IPS DF 4.7 (cell line): ENCODE measurements around the gene SLC66A2.

Source experiments
- DNase-seq: peaks from one replicate; pipeline ENCODE4 v3.0.0-alpha.2; 2013; ENCODE audit warnings: low spot score; ENCODE audit errors: extremely low read depth

The SLC66A2 gene

DNA sequence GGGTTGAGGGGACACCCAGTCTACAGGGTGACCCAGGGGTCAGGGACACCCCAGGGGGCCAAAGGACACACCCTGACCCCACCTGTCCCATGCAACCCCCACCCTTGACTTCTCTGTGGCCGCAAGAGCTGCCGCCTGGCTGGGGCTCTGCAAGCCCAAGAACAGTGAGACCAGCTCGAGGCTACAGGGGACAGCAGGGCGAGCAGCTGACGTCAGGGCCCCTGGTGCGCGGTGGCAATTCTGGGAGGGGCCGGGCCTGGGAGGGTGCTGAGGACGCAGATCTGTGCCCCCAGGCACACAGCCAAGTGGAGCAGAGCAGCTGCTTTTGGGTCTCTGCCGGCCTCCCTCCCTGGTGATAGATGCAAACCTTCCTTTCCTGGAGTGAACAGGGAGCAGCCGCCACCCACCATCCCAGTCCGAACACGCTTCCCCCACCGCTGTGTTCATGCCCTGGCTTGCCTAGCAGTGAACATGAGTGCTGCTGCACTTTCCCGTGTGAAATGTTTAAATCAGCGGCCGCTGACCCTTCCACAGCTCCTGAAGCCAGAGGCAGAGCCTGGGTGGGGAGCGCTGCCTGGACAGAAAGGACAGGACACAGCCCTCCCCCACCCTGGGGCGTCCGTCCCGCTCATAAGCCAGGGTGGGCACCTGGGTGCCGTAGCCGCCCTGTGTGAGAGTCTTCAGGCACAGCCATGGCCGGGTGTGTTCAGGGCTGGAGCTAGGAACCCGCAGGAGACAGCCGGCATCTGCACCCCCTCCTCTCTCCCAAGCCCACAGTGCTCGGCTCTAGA lies 46.9 kb downstream of the SLC66A2 start:
- DNase-seq = no peak

DNA sequence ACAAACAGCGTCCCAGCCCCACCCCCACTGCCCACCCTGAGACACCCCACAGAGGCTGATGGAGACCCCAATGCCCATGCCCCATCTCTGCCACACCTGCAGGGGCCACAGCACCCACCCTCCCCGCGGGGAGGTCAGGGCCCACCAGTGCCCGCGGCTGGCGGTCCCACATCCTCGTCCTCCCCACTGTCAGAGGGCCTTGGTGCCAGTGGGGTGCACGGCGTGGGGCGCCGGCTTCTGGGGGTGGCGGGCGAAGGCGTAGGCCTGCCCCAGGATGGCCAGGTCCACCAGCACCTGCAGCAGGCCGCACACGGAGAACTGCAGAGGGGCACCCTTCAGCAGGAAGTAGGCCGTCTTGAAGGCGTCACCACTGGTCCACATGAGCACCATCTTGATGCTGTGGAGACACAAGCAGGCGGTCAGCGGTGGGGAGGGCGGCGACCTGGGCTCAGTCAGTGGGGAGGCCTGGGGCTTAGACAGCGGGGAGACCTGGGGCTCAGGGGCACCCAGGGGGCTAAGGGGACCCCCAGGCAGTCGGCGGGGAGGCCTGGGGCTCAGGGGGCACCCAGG lies 47.6 kb downstream of the SLC66A2 start:
- DNase-seq = no peak

DNA sequence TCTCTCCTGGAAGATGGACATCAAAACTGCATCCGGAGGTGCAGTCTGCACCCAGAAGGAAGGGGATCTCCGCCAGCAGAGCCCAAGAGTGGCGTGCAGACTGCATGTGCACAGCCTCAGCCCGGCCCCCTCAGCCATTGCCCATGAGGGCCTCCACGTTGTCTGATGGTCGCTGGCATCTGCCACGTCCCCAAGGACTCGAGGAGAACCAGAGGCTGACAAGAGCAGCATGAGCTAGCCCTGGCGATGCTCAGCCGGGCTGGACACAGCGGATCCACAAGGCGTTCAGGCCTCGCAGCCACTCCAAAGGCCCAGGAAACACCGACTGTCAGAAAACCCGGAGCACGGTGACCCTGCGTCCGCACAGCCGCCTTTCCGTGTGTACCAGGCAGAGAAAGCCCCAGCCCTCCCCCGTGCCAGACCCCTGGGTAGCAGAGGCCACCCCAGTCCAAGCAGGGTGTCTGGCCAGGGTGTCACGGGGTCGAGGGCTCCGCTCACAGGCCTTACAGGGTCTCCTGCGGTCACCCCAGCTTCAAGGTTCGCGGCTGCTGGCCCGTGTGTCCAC lies 48.3 kb downstream of the SLC66A2 start:
- DNase-seq = no peak

DNA sequence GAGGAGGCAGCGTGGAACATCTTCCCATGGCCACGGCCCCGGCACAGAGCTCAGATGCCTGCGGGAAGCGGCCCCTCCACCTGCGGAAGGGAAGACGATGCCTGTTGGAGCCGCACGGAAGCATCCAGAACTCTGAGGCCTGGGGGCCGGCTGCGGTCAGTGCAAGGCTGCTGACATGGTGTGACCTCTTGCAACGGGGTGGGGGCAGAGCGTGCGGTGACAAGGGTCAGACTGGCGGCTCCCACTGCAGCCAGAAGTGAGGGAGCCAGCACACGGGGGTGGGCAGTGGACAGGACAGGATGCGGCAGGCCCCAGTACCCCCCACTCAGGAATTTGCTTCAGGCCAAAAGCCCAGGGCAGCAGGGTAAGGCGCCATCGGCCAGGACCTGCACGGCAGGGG lies 48.8 kb downstream of the SLC66A2 start:
- no peak for DNase-seq

DNA sequence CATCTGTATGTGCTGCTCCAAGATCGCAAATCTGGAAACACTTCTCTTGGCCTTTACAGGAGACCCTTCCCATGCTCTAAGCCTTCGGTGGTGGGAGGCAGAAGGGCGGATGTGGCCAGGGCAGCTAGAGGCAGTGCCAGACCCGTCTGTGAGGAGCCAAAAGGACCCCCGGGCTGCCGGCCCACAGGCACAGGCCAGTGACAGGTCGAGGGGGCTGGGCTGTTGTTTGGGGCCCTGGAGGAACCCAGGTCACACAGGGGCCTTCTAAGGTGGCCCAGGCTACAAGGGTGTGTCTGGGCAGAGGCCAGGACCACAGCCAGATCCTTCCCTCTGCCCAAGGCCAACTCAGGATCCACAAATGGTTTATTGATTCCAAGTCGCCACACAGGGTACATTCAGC lies 49.4 kb downstream of the SLC66A2 start:
- DNase-seq = no peak

DNA sequence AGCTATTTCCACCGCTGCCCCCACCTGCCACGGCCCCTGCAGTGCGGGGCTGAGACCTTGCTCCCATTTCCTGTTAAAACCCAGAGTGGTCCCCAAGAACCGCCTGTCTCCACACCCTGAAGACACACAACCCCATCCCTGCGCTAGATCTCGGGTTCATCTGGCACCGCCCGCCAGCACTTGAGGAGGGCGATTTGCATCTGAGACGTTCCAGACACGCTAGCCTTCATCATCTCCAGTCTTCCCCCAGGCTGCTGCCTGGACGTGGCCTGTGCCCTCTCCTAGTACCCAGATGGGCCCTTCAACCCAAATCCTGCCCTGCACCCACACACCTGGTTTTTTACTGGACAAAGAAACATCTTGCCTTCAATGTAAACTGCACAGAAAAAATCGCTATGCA lies 49.8 kb downstream of the SLC66A2 start:
- no peak for DNase-seq

DNA sequence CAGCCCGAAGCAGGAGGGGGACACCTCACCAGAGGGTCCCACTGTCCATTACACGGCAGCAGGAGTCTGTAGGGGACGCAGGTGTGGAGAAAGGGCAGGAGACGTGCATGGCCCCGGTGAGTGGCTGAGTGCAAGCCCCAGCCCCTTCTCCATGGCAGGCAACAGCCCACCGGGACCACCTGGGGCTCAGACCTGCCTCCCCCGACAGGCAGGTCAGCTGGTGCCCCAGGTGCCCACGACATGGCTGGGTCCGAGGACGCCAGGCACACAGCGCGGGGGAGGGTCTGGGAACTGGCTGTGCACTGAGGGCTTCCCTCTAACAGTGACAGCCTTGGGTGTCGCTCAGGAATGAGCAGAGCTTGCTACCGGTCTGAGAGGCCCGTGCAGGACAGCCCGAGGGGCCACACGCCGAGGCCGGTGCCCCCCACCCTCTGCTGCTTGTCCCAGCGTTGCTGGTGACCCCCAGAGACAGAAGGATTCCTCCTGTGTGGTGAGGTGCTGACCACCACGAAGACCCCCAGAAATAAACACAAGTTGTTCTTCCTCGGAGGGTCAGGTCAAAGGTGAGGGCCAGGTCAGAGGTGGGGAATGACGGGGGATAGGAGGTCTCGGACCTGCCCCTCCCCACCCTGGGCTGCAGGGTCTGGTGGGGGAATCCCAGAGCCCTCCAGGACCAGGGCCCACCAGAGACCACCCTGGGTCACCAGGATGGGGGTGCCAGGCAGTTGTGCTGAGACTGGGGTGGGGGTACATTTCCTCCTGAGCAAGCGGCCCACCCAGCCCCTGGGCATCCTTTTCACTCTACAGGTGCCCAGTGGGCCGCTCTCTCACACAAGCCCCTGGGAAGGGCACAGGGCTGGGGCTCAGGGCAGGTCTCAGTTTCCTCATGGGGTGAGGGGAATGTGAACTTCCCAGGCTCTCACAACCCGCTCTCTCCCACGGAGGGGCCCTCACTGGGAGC lies 50.6 kb downstream of the SLC66A2 start:
- no peak for DNase-seq

DNA sequence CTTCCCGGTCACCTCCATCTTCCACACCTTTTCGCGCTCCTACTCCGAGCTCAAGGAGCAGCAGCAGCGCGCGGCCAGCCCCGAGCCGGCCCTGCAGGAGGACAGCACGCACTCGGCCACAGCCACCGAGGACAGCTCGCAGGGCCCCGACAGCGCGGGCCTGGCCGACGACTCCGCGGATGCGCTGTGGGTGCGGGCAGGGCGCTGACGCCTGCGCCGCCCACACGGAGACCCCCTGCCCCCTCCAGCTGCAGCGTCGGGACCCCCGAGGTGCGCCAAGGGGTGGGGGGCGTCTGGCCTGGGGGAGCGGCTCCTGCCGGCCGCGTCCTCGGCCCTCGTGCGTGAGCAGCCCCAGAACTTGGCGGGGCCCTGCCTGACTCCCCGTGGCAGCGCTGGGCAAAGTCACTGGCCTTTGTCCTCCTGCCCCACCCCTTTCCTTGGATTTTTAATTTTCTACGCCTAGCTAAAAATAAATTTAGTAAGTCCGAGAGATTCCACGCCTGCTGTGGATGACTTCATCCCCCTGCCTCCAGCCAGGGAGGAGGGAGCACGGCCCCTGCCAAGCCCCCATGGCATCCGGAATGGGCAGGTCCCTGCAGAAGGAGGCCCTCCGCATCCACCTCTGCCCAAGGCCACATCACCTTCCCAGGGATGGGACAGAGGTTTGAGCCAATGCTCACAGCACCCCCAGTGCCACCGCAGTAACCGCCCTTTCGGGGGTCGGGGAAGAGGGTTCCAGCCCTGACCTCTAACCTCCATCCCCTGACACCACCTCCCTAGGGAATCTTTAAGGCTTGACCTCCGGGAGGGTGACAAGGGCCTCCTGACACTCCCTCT lies 51.6 kb downstream of the SLC66A2 start:
- no peak for DNase-seq

DNA sequence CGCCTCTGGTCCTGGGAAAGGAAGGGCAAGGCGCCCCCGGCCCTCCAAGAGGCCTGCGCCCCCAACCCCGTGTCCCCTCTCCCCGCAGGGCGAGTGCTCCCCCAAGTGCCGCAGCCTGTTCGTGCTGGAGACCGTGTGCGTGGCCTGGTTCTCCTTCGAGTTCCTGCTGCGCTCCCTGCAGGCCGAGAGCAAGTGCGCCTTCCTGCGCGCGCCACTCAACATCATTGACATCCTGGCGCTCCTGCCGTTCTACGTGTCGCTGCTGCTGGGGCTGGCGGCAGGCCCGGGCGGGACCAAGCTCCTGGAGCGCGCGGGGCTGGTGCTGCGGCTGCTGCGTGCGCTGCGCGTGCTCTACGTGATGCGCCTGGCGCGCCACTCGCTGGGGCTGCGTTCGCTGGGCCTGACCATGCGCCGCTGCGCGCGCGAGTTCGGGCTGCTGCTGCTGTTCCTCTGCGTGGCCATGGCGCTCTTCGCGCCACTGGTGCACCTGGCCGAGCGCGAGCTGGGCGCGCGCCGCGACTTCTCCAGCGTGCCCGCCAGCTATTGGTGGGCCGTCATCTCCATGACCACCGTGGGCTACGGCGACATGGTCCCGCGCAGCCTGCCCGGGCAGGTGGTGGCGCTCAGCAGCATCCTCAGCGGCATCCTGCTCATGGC lies 52.4 kb downstream of the SLC66A2 start:
- DNase-seq = no peak

DNA sequence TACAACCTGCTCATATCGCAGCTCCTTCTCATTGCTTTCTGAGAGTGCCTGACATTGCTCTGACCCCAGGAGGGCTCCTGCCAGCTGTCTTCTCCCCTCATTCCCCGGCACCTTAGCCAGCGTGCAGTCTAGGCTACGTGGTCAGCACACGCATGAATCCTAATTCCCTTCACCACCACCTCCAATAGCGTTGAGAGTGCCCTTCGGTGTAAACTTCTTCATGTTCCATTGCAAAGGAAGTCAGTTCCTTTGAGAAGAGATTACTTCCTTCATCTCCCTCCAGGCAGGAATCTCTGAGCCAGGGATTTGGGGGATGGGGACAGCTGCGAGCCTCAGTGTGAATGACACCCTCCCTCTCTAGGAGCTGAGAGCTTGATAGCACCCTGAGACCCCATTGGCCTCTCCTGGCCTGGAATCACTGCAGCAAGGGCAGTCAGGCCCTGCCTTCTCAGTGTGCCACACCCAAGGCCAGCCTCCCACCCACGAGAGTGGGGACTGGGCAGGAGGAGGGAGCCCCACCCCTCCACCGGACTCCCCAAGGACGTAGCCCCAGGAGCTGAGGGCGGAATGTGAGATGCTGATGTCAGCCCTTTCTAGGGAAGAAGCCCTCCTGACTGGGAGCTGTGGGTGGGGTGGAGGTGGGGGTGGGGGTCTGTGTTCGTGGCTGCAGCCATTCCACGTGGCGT lies 53.4 kb downstream of the SLC66A2 start:
- no peak for DNase-seq

DNA sequence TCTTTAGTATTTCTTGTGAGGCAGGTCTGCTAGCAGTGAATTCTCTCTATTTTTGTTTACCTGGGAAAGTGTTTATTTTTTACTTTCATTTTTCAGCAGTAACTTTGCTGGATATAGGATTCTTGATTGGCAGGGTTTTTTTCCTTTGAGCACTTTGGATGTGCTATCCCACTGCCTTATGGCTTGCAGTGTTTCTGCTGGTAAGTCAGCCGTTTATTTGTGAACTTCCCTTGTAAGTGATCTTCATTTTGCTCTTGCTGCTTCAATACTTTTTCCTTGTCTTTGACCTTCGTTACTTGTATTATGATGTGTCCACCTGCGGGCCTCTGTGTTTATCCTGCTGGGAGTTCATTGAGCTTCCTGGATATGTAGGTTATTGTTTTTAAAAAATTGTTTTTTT lies 54.7 kb downstream of the SLC66A2 start:
- no peak for DNase-seq

DNA sequence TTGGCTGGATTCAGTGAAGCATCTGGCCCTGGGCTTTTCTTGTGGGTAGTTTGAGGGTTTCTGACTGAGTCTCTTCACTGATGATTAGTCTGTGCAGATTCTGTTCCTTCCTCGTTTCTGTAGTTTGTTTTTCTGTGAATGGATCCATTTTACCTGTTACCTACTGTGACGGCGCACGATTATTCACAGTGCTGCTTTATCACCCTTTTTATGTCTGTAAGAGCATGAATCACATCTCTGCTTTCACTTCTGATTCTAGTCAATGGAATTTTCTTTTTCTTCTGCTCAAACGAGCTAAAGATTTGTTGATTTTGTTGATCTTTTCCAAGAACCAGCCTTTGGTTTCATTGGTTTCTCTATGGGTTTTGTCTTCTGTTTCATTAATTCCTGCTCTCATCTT lies 60.8 kb downstream of the SLC66A2 start:
- no peak for DNase-seq

DNA sequence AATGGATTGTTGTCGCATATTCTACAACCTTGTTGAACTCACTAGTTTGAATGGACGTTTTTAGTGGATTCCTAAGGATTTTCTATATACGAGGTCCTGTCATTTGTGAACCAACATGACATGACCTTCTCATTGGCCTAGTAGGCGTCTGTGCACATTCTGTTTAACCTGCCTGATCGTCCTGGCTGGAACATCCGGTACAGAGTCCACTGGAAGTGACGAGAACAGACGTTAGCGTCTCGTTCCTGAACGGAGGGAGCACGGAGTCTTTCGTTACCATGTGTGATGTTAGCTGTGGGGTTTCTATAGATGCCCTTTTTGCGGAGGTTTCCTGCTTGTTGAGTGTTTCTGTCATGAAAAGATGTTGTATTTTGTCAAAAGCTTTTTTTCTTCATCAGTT lies 61.9 kb downstream of the SLC66A2 start:
- DNase-seq = no peak

DNA sequence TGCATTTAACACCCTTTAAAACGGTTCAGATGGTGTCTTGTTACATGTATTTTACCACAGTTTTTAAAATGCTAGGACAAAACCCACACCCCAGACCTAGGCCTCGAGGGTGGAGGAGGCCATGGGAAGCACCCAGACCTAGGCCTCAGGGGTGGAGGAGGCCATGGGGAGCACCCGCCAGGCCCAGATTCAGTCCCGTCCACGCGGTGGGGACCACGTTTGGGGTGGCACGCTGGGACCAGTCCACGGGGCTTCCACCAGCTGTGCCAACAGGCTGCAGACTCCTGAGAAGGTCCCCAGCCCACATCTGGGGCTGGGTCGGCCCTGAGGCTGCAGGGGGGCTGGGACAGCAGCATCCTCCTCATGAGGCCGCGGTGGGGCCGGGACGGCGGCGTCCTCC lies 63.4 kb downstream of the SLC66A2 start:
- DNase-seq = no peak

DNA sequence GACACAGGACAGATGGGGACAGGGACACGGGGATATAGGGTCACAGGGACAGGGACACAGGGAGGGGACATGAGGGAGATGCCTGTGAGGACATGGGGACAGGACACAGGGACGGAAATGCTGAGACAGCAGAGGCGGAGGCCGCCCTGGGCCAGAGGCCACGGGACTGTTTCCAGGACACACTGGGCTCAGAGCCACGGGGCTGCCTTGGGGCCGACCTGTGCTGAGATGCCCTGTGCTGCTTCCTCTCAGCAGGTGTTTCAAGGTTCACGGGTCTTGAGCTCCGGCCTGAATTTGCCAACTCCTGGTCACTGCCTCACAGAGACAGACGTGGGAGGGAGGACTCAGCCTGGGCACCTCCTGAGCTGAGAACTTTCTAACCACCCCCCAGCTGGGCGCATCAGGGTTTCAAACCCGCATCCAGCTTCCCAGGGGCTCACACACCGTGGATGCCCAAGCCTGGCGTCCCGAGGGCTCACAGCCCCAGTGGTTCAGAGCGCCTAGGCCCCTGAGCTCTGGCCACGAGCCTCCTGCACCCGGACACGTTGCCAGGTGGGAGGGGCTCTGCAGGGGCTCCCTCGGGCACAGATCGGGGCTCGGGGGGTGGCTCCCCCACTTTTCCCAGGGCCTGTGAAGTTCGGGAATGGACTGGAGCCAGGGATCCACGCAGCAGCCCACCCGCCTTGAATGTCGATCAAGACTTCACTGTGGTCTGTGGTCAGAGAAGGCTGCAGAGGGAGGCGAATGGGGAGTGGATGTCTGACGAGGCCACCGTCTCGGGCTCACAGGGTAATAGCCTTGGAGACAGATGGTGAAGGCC lies 64.1 kb downstream of the SLC66A2 start:
- no peak for DNase-seq

DNA sequence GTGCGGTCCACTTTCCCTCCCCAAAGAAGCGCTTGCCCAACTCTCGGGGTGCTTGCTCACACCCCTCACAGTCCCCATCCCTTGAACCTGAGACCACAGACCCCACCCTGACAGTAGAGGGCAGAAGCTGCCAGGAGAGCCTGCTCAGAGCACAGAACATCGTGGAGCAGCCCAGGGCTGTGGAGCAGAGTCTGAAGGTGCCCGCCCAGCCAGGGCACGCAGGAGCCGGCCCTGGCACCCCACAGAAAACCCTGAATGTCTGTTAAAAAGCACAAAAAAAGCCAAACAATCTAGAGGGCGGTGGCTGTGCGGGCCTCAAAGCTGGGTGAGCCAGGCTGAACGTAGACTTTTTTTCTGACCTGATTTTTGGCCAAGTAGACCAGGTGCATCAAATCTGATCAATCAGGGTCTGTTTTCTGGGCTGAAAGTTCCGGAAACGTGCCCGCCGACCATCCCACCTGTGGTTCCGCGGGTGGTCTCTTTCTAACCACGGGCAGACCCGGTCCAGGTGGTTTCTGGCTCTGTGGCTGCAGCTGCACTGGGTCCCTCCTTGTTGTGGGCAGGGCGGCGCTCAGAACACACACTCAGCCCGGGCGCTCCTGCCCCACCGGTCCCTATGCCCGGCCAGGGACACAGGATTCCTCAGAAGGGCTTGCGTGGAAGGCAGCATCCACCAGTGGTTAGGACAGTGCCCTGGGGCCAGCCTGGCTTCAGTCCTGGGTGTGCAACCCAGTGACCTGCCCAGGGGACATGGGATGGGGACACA lies 66.3 kb downstream of the SLC66A2 start:
- DNase-seq = no peak

DNA sequence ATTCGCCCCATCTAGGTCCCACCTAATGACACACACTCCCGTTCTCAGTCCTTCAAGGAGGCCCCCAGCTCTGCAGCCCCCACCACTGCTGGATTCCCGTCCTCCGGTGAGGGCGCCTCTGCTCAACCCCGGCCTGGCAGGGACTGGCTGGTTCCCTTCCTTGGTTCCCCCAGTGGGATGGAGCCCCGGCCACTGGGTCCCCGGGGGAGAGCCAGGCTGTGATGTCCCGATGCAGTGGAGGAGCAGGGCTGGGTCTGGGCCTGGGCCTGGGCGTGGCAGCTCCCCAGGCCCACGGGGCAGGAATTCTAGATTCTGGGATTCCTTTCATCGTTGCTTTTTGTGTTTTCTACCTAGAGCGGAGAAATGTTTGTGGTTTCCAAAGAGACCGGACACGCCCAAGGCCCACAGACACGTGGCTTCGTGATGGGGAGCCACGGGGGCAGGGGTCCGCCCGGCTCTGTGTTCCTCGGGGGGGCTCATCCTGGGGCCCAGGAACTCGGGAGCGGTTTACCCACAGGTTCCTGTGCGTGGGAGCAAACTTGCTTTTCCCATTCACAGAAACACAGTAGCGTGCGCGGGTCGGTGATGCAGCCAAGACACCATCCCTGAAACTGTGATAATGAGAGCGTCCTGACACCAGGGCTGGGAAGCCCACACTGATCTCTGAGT lies 67.0 kb downstream of the SLC66A2 start:
- DNase-seq = no peak
